Activated CD4-positive, alpha-beta T cell treated with anti-CD3 and anti-CD28 coated beads for 24 hours (primary cell): ENCODE results near the gene KCNG1.

Experiments used
- DNase-seq, 2 donors: peaks; one replicate each; pipeline ENCODE4 v3.0.0-alpha.2; 2020; ENCODE audit warnings: low read depth in 2 of 2

Gene KCNG1

GRCh38 chr20:51013577-51014330 lies 9.2 kb downstream of the KCNG1 start:
- no peak for DNase-seq

DNA sequence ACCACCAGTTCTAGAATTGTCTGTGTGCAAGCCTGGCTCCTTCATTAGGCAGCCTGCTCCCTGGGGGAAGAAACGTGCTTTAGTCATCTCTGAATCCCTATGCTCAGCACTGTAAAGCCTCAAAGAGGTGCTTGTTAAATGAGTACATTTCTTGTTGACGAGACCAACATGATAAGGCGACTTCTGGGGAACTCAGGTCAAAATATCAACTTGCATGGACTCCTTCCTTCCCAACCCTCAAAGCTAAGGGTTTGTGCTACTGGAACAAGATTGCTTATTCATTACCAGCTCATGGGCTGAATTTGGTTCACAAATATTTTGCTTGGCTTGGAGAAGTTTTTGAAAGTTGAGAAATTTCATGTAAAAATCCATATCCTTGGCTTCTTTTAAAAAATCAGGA lies 10.6 kb downstream of the KCNG1 start:
- no peak for DNase-seq

DNA sequence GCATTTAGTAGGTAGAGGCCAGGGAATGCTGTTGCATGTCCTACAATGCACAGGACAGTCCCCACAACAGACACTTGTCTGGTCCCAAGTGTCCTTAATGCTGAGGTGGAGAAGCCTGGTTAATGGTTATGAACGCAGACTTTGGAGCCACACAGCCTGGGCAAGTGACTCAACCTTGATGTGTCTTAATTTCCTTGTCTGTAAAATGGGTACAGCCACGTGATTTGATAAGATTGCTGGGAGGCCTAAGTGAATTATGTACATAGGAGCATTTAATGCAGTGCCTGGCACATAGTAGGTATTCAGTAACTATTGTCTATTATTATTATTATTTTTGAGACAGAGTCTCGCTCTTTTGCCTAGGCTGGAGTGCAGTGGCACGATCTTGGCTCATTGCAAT lies 11.4 kb downstream of the KCNG1 start:
- DNase-seq, result no peak

- DNase-seq, result no peak
Measured at GRCh38 chr20:51010932-51011331, 12.0 kb downstream of the KCNG1 start.

GRCh38 chr20:51010043-51010365 lies 12.9 kb downstream of the KCNG1 start:
- no peak for DNase-seq

DNA sequence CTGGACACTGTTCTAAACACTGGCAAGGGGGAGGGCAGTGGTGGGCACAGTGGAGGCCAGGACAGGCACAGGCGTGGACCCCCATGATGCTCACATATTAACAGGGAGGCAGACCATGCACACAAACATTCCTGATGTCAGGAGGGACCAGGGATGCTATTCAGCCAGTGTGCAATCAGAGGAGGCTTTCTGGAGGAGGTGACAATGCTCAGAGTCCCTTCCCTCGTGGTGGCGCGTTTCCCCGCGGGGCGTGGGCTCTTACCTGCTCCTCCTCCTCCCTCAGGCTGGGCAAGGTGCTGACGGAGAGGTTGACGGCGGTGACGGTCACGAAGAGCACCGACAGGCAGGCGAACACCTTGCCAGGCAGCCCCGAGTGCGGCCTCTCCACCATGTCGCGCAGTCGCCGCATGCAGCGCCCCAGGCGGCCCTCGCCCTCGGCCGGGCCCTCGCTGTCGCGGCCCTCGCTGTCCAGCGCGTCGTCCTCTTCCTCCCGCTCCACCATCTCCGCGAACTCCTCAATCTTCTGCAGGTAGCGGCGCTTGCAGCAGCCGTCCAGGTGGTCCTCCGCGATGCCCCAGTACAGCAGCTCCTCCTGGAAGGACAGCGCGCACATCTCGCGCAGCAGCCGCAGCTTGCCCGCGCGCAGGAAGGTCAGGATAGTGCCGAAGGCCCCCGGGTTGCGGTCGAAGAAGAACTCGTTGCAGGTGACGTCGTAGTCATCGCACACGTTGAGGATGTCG lies 13.4 kb downstream of the KCNG1 start:
- no peak for DNase-seq

DNA sequence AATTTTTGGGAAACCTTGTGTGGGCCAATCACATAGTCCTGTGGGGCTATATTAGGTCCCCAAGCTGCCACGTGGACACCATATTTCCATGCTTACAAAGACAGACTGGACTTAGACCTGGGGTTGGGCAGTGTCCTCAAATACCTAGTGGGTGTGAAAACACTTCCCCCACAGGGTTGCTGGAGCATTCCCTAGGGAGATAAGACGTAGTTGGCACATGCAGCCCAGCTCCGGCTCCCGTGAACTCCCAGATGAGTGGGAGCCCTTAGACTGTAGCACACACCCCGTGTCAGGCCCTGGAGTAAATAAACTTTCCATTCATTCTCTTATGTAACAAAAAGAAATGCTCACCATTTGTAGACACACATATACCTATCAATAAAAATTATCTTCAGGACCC lies 14.2 kb downstream of the KCNG1 start:
- DNase-seq, result no peak

DNA sequence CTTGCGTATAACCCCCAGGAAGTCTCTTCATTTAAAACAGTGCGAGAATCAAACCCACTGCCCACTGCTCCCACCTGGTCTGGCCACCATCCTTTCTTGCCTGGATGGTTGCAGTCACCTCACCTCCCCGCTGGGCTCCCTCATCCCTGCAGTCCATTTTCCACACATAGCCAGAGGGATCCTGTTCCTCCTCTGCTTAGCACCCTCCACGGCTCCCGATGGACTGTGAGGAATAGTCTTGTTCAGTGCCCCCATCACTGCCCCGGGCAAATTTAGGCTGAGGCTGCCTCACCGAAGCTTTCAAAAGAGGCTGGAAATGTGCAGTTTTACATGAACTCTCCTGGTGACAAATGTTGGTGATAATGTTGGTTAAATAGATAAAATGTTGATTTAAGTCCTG lies 17.7 kb downstream of the KCNG1 start:
- DNase-seq, result no peak

DNA sequence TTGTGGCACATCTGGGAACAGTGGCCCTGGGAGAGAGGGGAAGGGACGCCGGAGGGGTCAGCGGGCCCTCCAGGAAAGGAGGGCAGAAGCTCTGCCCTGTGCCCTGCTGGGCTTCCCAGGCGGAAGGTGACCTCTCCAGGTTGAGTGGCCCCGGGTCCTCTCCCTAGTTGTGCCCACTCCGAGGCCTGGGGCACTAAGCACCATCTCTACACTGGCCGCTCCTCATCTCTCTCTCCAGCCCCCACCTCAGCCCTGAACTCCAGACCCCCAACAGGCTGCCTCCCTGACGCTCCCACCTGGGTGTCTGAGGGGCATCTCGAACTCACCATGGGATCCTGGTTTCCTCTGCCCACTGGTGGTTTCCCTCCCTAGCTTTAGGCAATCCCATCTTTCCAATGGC lies 18.1 kb downstream of the KCNG1 start:
- no peak for DNase-seq

- no peak for DNase-seq
Measured at GRCh38 chr20:51004305-51004727, 18.6 kb downstream of the KCNG1 start.

DNA sequence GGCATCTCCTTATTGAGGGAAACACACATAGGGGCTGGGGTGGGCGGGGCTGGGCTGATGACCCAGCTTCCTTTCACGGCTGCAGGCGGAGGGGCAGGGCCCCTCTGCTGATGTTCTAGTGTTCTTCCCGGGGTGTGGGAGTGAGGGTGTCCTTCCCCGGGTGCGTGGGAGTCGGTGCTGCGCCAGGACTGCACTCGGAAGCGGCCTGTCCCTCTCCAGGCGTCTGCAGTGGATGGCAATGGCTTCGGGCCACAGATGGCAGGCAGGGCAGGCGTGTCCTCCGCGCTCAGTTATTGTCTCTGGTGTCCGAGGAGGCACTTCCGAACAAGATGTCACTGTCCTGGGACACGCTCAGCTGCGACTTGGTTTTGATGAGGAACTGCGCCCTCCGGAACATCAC lies 19.2 kb downstream of the KCNG1 start:
- DNase-seq, result no peak

DNA sequence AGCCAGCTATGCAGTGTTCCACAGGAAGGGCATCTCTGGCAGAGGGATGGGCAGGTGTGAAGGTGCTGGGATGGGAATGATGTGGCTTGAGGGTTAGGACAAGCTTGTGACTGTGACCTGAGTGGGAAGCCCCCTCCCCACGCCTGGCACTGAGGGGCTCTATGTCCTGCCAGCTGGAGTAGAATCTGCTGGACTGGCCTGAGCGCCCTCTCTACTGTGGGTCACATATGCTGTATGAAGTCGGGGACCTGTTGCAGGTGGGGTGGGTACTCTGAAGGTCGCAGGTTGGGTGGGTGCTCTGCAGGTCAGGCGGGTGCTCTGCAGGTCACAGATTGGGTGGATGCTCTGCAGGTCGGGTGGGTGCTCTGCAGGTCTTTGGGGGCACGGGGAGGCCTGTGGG lies 20.3 kb downstream of the KCNG1 start:
- DNase-seq, result no peak

DNA sequence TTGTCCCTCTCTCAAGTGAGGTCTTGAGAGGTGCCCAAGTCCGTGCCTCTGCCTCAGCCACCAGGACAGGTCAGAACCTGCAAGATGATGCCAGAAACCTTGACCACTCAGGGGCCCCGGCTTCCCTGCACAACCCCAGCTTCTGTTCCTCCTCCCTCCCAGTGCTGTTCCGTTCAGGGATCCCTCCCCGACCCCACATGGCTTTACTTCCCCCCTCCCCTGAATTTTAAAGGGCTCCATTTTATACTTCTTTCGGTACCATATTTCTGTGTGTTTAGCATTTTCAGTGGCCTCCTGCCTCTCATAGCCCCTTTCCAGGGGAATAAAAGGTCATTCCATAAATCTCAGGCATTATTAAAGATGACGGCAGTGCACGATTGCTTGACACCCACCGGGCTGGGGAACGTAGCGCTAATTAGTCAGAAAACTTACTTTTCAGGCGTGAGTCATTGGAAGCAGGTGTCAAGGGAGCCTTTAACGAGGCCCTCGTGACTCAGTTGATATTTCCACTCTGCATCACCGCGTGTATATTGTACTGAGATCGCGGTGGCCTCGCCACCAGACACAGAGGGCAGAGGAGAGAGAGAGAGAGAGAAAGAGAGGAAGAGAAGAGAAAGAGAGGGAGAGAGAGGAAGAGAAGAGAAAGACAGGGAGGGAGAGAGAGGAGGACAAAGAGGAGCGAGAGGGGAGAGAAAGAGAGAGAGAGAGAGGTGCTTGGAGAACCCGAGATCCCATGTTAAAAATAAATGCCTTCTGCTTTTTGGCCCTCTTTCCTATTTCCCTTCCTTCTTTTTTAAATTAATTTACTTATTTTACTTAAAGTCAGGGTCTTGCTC lies 21.3 kb downstream of the KCNG1 start:
- no peak for DNase-seq

DNA sequence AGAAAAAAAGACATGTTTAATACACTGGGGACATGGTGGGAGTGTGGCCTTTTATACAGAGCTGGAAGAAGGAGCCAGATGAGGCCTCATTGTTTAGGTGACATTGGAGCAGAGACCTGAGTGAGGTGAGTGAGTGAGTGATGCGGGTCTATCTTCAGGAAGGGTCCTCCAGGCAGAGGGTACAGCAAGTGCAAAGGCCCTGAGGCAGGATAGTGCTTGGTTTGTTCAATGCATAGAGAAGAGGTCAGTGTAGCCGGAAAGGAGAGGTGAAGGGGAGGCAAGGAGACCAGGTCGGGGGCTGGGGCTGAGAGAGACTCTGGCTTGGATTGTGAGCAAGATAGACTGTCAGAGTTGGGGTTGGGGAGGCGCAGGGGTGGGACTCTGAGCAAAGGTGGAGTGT lies 23.6 kb downstream of the KCNG1 start:
- no peak for DNase-seq

GRCh38 chr20:50996901-50997865 lies 25.7 kb downstream of the KCNG1 start:
- no peak for DNase-seq

GRCh38 chr20:50995506-50995905 lies 27.4 kb downstream of the KCNG1 start:
- no peak for DNase-seq

GRCh38 chr20:50993876-50994275 lies 29.0 kb downstream of the KCNG1 start:
- no peak for DNase-seq

DNA sequence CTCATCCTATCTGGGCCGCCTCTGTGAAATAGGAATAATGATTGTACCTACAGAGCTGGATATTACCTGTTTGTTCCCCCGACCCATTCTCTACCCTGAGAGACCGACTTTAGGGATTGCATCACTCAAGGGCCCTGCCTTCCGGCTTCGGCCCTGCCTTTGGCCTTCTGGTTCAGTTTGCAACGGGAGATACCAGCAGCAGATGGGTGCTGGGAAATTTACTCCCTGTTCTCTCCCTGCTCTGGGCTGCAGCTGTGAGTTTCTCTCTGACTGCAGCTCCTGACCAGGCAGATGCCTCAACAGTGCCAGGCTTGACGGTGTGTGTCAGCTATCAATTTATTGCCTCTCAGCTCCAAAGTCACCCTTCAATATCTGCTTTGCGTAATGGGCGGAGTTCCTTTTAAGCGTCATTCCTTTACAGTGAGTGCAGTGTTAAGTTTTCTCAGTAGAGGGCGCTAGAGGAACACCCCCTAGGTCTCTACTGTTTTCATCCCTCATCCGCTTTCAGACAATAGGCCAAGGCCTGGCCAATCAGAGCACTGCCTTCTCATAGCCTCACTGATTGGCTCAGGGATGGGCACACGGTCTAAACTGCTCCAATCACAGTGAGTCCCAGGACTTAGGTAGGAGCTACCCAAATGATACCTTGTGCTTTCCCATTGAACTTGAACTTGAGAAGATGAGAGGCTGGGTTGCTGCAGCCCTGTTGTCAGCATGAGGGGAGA lies 30.0 kb downstream of the KCNG1 start:
- DNase-seq, result peak in 1 of 2 donors; percentile 36

- no peak for DNase-seq
Measured at GRCh38 chr20:50992336-50992732, 30.6 kb downstream of the KCNG1 start.

- no peak for DNase-seq
Measured at GRCh38 chr20:50991076-50991475, 31.8 kb downstream of the KCNG1 start.
